NCI-H2196 treated with DMSO at 0.1 percent for 48 hours (cell line): ENCODE measurements around the gene ELOVL4.

ENCODE experiments used
- DNase-seq: peaks from one replicate; lab custom pipeline; 2025; ENCODE audit not compliant: unreplicated experiment; lab: John Stamatoyannopoulos, UW

The ELOVL4 gene

DNA sequence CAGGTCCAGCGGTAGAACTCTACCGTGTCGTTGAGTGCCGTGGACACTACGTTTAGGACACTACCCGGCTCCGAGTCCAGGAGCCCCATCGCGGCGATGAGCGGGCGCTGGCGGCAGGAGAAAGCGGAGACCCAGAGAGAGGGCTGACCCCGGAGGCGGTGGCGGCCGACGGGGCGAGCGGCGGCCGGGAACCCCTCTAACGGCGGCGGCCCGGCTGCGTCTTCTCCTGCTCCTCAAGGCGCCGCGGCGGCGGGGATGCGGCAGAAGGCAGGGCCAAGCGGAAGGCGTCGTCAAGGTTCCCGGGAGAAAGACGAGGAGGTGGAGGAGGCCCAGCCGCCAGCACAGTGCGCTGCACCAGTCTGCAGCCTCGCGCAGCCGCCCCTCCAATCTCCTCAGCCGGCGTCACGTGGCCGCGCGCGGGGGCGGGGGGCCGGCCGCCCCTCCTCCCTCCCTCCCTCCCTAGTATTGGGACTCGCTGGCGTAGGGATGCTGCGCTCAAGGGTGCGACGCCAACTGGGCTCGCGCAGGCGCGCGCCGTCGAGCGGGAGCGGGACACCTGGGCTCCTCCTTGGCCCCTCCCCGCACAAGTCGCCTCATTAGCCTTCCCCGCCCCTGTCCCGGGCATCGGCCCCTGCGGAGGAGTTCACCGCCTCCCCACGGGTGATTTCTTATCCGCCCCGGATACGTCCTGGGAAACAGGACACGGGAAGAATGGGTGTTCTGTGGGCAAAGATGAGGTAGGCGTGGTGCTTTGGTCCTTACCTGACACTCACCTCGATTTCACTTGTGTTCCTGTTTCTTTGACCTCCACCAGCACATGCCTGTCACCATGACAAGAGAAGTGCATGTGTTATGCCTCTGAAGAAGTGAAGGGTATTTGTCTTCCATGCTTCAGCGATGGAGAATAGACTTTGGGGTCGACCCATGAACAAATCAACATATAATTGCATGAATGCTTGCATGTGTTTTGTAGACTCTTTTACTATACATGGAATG, at the start of gene ELOVL4:
Gene ELOVL4 (minus strand): TSS at position 363 of the 996 bp plus-strand sequence. CDS start 274 bp downstream, at position 89.
- DNase-seq, result peak; percentile 79

DNA sequence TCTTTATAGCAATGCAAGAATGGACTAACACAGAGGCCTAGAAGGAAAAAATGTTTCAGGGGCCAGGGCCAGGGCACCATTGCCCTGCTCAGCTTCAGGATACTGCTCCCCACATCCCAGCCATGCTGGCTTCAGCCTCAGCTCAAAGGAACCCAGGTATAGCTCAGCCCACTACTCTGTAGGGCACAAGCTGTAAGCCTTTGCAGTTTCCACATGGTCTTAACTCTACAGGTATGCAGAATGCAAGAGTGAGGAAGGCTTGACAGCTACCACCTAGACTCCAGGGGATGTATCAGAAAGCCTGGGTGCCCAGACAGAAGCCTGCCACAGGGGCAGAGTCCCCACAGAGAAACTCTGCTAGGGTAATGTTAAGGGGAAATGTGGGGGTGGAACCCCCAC, 46.6 kb upstream of the ELOVL4 start:
- no peak for DNase-seq

DNA sequence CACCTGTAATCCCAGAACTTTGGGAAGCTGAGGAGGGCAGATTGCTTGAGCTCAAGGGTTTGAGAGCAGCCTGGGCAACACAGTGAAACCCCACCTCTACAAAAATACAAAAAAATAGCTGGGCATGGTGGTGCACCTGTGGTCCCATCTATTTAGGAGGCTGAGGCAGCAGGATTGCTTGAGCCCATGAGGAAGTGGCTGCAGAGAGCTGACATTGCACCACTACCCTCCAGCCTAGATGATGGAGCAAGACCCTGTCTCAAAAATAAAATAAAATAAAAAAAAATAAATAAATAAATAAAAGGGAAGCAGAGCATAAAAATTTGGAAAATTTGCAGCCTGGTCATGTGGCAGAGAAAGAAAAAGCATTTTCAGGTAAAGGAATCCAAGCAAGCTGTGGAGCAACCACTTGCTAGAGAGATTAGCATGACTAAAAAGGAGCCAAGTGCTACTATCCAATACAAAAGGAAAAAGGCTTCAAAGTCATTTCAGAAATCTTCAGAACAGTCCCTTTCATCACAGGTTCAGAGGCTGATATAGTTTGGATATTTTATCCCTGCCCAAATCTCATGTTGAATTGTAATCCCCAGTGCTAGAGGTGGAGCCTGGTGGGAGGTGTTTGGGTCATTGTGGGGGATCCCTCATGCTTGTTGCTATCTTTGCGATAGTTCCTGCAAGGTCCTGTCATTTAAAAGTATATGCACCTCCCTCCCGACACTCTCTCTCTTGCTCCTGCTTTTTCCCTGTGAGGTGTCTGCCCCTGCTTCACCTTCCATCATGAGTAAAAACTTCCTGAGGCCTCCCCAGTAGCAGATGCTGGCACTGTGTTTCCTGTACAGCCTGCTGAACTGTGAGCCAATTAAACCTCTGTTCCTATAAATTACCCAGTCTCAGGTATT, 45.9 kb upstream of the ELOVL4 start:
- DNase-seq, result no peak

DNA sequence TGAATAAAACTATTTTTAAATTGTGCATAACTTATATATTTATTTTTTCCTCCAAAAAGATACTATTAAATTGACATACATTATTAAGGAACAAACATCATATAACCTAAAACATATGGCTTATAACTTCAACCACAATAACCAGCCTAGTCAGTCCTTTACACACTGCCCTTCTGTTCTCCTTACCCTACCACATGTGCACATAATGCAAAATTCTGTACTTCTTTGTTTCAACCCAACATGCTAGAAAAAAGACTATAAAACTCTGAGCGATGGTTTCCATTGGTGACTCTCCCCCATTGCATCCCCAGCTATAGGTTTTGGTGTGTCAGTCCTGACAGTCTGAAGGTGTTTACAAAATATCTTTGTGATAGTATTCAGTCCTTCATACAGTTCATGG, 42.3 kb upstream of the ELOVL4 start:
- no peak for DNase-seq

DNA sequence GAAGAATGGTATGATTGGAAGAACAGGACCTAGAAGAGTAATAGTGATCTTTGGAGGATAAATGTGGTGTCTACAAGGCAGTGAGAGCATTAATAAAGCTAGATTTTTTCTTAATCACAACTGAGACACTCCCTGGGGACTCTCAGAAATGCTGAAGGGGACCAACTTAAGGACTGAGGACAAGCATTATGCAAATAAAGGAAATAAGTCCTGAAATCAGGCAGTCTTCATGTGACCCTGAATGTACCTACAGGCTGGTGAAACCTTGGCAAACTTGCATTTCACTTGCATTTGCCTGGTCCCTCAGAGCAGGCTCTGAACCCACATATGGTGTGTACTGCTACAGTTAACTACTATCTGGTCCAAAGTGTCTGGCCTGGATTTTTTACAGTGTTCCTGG, 37.8 kb upstream of the ELOVL4 start:
- no peak for DNase-seq

DNA sequence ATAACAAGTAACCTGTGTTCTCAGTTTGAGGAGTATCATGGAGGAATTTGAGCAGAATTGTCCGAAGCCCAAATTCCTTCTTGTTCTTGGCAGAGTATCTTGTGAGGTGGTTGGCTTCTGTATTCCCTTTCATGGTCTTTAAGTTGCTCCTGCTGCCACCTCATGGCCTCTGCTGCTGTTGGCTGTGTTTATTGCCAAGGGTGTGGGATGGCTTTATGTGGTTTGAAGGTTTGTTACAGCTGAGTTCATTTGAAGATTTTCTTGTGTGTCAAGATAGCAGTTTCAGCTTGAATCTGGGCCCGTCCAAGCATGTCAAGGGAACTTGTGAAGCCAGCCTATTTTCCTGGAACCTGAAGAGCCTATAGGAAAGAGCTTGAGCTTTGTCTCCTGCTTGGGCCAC, 36.9 kb upstream of the ELOVL4 start:
- no peak for DNase-seq

DNA sequence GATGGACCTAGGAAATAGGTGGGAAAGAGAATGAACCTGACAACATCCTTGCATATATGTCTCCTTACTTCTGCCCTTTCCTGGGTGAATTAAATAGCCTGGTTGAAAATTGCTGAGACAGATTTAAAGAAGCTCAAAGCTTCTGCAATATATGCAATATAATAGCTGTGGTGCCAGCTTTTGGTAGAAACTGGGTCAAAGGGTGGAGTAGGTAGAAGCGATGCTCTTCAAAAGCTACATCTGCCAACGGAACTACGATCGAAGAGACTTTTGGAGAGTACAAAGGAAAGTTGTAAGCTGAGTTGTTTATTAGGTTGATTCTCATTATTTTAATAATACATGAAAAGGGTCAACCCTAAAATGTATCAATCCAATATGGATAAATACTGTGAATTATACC, 34.3 kb upstream of the ELOVL4 start:
- DNase-seq, result no peak

DNA sequence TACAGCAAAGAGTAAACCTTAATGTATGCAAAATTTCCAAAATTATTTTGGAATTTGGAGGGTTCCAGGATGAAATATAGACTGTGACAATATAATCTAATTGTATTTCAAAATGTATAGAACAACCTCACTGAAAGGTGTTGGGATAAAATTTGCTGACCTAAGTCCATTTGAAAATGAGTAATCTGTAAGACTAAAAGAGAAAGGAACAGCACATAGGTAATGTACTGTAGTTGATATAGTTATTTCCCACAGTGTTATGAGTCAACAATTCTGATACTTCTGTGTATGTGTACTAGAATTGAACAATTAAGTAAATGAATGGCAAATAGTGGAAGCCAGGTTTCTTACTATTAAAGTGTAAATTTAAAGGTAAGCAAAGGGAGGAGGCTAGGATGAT, 23.8 kb upstream of the ELOVL4 start:
- no peak for DNase-seq

DNA sequence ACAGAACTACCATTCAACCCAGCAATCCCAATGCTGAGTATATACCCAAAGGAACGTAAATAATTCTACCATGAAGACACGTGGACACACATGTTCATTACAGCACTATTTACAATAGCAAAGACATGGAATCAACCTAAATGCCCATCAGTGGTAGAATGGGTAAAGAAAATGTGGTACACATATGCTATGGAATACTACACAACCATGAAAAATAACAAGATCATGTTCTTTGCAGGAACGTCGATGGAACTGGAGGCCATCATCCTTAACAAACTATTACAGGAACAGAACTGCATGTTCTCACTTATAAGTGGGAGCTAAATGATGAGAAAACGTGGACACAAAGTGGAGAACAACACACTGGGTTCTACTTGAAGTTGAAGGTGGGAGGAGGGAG, 22.4 kb upstream of the ELOVL4 start:
- no peak for DNase-seq

DNA sequence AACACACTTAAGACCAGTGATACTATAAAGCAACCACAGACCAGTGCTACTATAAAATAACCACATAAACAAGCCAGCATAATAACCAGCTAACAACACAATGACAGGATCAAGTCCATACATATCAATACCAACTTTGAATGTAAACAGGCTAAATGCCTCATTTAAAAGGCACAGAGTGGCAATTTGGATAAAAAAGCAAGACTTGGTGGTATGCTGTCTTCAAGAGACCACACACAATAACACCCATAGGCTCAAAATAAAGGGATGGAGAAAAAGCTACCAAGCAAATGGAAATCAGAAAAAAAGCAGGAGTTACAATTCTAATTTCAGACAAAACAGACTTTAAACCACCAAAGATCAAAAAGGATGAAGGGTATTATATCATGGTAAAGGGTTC, 19.8 kb upstream of the ELOVL4 start:
- no peak for DNase-seq

DNA sequence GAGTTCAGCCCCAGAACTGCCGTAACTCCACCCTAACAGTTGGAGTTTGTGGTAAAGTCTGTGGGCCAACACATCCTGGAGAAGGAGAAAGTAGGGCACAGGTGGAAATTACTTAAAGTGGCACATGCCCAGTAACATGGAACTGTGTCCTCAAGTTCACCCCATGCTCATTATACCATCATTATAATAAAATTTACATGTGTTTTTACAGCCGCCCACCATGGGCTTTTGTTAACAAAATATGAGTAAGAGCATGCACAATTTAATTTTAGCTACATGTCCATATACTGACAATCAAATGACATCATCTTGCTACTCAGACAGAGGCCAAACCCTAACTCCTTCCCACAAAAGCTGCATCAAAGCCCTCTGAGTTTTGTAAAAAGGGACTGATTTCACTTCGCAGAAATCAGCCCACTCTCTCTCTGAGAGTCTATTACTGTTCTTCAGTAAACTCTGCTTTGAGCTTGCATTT, 17.3 kb upstream of the ELOVL4 start:
- no peak for DNase-seq

DNA sequence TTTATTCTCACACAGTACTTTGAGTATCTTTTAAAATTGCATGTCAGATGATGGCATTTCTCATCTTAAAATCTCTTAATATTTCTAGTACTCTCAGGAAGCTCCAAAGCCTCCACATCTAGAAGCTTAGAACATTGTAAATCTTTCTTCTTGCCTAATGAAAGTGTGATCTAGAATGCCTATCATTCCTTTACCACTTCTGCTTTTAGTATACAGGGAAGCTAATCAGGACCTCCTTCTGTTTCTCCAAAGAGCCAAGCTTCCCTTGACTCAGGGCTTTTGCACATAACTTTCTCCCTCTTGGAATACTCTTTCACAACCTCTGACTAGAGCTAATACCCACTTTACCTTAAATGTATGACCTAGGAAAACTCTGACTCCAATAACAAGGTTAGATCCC, 7.5 kb upstream of the ELOVL4 start:
- DNase-seq, result no peak

DNA sequence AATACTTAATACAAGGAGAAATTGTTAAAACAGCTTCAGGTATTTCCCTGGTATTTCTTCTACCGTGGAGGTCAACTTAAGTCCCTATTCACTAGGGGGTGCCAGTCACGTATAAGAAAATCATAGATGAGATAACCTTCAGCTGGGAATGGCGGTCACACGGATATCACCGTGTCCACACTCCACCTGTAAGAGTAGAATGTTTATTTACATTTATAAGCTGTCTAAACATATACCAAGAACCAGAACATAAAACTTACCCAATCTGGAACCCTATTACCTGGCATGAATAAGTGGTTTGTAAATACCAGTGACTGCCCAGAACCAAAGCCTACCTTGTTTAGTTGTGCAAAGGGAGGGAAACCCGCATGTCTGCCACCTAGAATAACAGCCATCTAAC, 1.9 kb upstream of the ELOVL4 start:
- peak; percentile 36 for DNase-seq

DNA sequence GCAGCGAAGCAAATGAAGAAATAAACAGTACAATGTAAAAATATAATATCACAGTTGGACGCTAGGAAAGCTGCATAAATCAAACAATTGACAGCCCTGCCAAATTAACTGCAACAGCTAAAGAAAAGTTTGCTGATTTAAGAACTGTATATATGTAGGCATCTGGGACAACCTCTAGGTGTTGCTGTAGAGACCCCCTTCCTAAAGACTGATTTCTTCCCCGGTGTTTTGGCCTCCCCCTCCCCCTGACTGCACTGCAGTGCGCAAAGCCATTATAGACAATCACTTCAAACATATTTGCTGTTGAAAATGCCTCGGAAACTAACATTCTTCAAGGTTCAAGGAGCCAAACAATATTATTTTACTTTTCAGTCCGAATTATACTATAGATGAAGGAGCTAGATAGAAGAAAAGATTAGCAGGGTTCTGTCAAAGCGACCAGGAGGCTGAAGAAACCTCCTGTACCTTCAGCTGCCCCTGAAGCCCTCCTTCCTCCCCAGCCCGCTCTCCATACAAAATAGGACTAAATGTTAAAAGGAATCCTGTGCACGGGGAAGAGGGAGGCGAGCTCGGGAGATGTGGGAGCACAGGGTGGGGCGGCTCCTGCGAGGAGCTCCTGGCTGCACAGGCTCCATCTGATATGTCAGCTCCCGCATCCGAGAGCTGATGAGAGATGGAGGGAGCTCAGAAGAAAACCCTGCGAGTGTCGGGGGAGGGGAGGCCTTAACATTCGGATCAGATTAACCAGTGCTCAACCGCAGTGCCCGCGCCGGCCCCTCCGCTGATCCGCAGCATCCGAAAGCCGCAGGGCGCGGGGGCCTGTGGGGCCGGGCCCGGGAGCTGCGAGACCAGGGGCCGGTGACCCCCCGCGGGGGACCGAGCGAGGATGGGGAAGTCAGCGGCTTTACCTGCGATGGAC, 822 bp downstream of the ELOVL4 start:
- no peak for DNase-seq

DNA sequence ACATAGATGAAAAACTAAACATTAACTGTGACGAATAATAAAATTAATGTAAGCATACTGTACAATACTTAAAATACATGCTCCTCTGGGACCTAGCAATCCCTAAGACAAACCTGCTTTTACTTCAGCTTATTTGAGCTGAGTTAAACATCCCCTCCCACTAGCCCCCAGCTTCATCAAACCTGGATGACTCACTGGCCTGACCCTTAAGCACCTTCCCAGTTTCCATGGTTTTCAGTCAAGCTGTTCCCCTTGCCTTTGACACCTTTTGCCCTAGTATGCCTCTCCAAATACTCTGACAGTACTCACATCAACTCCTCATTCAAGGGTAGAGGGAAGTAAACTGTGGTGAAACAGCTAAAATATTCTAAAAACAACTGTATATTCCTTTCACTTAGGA, 4.2 kb downstream of the ELOVL4 start:
- no peak for DNase-seq

DNA sequence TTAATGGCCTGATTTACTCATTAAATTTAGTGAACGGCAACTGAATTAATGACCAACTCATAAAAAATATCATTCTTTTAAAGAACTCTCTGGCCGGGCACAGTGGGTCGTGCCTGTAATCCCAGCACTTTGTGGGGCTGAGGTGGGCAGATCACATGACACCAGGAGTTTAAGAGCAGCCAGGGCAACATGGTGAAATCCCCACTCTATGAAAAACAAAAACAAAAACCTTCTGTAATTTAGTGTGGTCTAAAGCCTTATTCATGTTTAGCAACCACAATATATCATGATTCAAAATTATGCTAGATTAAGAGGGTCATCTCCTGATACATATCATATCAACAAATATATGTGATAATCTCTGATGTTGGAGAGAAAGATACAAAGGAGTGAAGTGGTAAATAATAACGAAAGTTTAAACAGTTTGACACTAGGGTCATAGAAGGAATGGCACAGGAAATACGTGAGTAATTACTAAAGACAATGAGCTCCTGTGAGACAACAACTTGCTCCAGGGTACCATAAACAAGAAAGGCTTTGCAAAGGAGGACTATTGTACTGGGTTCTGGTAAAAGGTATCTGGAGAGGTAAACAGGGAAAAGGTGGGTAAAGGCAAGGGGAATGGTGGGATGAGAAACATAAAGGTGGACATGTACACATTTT, 5.7 kb downstream of the ELOVL4 start:
- DNase-seq, result no peak

DNA sequence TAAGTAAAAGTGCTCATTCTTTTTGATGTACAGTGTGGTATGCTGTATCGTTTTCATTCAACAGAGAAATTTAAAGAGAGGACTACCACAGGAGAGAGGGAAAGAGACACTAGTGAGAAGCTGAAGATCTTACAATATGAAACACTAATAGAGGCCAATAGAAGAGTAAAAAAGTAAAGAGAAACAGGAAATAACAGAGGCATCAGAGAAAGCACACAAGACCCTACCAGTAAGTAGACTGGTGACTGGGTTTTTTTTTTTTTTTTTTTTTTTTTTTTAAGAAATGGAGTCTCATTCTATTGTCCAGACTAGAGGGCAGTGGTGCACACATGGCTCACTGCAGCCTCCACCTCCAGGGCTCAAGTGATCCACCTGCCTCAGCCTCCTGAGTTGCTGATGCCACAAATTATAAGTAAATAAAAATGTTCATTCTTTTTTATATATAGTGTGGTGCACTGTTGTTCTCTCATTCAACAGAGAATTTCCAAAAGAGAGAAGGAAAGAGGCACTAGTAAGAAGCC, 18.8 kb downstream of the ELOVL4 start:
- DNase-seq, result no peak

DNA sequence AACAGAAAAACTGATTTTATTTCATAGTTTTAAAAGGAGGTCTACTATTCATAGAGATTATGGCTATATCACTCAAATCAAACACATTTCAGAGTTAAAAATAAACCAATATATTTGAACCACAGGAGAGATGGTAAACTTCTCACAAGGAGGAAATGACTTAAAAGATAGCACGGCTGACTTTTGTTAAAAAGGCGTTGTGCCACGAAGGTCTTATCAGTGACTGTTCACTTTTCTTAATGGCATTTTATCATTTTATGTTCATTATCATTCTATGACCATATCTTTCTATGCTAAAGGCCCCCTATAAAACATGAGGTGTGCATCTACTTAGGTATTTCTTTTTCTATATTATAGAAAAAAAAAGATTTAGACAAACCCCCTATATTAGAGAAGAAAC, 19.6 kb downstream of the ELOVL4 start:
- no peak for DNase-seq

DNA sequence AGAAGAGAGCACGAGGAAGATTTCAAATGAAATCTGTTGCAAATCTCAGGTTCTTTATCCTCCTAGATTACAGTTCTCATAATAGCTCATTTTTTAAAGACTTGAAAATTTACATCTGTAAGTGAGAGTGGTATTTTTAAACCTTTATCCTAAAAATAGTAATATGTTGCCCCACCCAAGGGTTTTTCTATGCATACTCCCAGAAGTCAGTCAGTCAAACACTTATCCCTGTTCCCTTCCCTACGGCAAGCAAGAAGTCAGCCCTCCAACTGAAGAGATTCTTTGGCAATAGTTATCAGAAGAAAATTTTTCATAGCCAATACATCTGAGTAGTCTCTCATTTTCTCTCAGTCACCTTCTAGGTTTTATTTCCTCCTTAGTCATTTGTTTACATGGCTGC, 24.1 kb downstream of the ELOVL4 start:
- no peak for DNase-seq

DNA sequence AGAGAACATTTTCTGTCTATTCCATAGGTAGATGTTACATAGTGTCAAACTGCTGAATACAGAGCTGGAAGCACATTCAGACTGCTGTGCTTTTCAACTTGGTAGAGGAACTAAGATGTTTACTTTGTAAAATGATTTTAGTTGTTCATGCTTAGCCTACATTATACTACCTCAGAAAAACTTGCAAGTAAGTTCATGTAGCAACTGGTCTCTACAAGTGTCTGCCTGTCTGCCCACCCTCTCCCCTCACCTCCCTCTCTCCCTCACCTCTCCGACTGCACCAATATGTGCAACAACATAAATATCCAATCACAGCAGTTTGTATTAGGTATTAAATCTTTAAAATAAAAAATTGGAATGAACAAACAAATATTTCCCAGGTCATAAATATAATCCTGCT, 25.3 kb downstream of the ELOVL4 start:
- no peak for DNase-seq
